ENCODE measurements around the gene BCL7A.

- TF ChIP-seq, protein P1, sequence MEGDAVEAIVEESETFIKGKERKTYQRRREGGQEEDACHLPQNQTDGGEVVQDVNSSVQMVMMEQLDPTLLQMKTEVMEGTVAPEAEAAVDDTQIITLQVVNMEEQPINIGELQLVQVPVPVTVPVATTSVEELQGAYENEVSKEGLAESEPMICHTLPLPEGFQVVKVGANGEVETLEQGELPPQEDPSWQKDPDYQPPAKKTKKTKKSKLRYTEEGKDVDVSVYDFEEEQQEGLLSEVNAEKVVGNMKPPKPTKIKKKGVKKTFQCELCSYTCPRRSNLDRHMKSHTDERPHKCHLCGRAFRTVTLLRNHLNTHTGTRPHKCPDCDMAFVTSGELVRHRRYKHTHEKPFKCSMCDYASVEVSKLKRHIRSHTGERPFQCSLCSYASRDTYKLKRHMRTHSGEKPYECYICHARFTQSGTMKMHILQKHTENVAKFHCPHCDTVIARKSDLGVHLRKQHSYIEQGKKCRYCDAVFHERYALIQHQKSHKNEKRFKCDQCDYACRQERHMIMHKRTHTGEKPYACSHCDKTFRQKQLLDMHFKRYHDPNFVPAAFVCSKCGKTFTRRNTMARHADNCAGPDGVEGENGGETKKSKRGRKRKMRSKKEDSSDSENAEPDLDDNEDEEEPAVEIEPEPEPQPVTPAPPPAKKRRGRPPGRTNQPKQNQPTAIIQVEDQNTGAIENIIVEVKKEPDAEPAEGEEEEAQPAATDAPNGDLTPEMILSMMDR (conservative IDR thresholded peaks at IDR 0.05; ENCODE audit: low read depth, low read length), result no peak
- no peak for TF ChIP-seq EZH2phosphoT487 (IDR thresholded peaks at IDR 0.05; ENCODE audit: borderline replicate concordance, low read length)
Measured at GRCh38 chr12:122107261-122107660, 85.6 kb downstream of the BCL7A start.
